Epidermal melanocyte (primary cell): ENCODE data around the gene POLN.

Experiments
- DNase-seq: peaks from one replicate; pipeline ENCODE4 v3.0.0; 2011; ENCODE audit warnings: low spot score; ENCODE audit not compliant: insufficient read length

POLN gene

GRCh38 chr4:2241410-2242353 is at the start of gene POLN, which contains the start of gene HAUS3:
POLN (minus strand) TSS chr4:2242121; CDS start chr4:2229231, 12,890 bp downstream.
HAUS3 (minus strand) TSS chr4:2242121; CDS start chr4:2240946, 1,175 bp downstream.
- peak; percentile 99 for DNase-seq

GRCh38 chr4:2290974-2291704 is 49.2 kb upstream of the POLN start:
- no peak for DNase-seq

GRCh38 chr4:2290488-2290887 is 48.6 kb upstream of the POLN start:
- no peak for DNase-seq

- no peak for DNase-seq
Observed at GRCh38 chr4:2289955-2290333, 48.0 kb upstream of the POLN start.

GRCh38 chr4:2289311-2289954 is 47.5 kb upstream of the POLN start:
- DNase-seq: no peak

- no peak for DNase-seq
Observed at GRCh38 chr4:2288051-2288541, 46.2 kb upstream of the POLN start.

GRCh38 chr4:2287594-2287915 is 45.6 kb upstream of the POLN start:
- no peak for DNase-seq

GRCh38 chr4:2286904-2287593 is 45.1 kb upstream of the POLN start:
- DNase-seq: no peak

- DNase-seq: no peak
Observed at GRCh38 chr4:2285613-2286381, 43.9 kb upstream of the POLN start.

GRCh38 chr4:2284934-2285612 is 43.2 kb upstream of the POLN start:
- DNase-seq: no peak

- no peak for DNase-seq
Observed at GRCh38 chr4:2284161-2284933, 42.4 kb upstream of the POLN start.

GRCh38 chr4:2283199-2283711 is 41.3 kb upstream of the POLN start:
- DNase-seq: no peak

GRCh38 chr4:2281575-2282343 is 39.8 kb upstream of the POLN start:
- no peak for DNase-seq

GRCh38 chr4:2280531-2281300 is 38.8 kb upstream of the POLN start:
- no peak for DNase-seq

- no peak for DNase-seq
Observed at GRCh38 chr4:2277956-2278355, 36.0 kb upstream of the POLN start.

- DNase-seq: no peak
Observed at GRCh38 chr4:2276581-2277325, 34.8 kb upstream of the POLN start.
